NT2/D1 (cell line): Measurements from ENCODE around the gene FAXC.

Experiments used
- DNase-seq: peaks from one replicate; pipeline ENCODE4 v3.0.0-alpha.2; 2011; ENCODE audit warnings: low read depth, low spot score
- H3K27me3 ChIP-seq: 2 replicates; pipeline ENCODE4 v1.6.0; 2011; ENCODE audit warnings: mild to moderate bottlenecking; ENCODE audit not compliant: insufficient read length, insufficient read depth
- H3K36me3 ChIP-seq: 2 replicates; pipeline ENCODE4 v1.6.1; 2011; ENCODE audit warnings: mild to moderate bottlenecking, low read length, mixed read lengths; ENCODE audit not compliant: insufficient read depth, insufficient read length
- H3K4me1 ChIP-seq: 2 replicates; pipeline ENCODE4 v1.5.1; 2011; ENCODE audit not compliant: insufficient read depth, insufficient read length
- H3K4me3 ChIP-seq: 2 replicates; pipeline ENCODE4 v1.5.1; 2011; ENCODE audit warnings: low read depth; ENCODE audit not compliant: insufficient read length
- H3K9ac ChIP-seq: 2 replicates; pipeline ENCODE4 v1.6.0; 2011; ENCODE audit warnings: low read depth; ENCODE audit not compliant: insufficient read length
- H3K9me3 ChIP-seq: 2 replicates; pipeline ENCODE4 v1.5.1; 2011; ENCODE audit warnings: mild to moderate bottlenecking, low read length; ENCODE audit not compliant: insufficient read depth
- SUZ12 ChIP-seq: IDR thresholded peaks from 2 replicates; pipeline ENCODE4 v1.6.1; 2011; ENCODE audit not compliant: insufficient read length, insufficient read depth; ENCODE audit errors: extremely low read depth
- YY1 ChIP-seq: IDR thresholded peaks from 2 replicates; pipeline ENCODE4 v1.6.1; 2011; ENCODE audit not compliant: insufficient read length, insufficient read depth
- ZNF274 ChIP-seq: IDR thresholded peaks from 2 replicates; pipeline ENCODE4 v1.6.1; 2011; ENCODE audit warnings: mild to moderate bottlenecking, low read depth, low read length

Gene FAXC

GRCh38 chr6:99312354-99312753 is 37.1 kb downstream of the FAXC start:
- Histone ChIP-seq H3K4me1 (peaks cover 2% of the 10 kb centered on the region), H3K27me3 (no peaks in the 10 kb centered on the region), H3K4me3 (no peak overlapping the region), H3K9ac (no peak overlapping the region), H3K9me3 (no peaks in the 10 kb centered on the region), H3K36me3 (no peaks in the 10 kb centered on the region)
- no peak for DNase-seq
- TF ChIP-seq ZNF274 (no peak), SUZ12 (no peak), YY1 (no peak)

GRCh38 chr6:99310553-99310952 is 38.9 kb downstream of the FAXC start:
- no peak overlapping the region for H3K4me3 ChIP-seq
- H3K36me3 ChIP-seq: no peaks in the 10 kb centered on the region
- H3K4me1 ChIP-seq: peaks cover 4% of the 10 kb centered on the region
- H3K9me3 ChIP-seq: no peaks in the 10 kb centered on the region
- no peak for DNase-seq
- TF ChIP-seq ZNF274 (no peak), SUZ12 (no peak), YY1 (no peak)
- H3K9ac ChIP-seq: no peak overlapping the region
- H3K27me3 ChIP-seq: no peaks in the 10 kb centered on the region

GRCh38 chr6:99309557-99309956 is 39.9 kb downstream of the FAXC start:
- no peaks in the 10 kb centered on the region for H3K9me3 ChIP-seq
- H3K9ac ChIP-seq: no peak overlapping the region
- TF ChIP-seq YY1 (no peak), ZNF274 (no peak)
- H3K36me3 ChIP-seq: no peaks in the 10 kb centered on the region
- H3K4me3 ChIP-seq: no peak overlapping the region
- H3K27me3 ChIP-seq: no peaks in the 10 kb centered on the region
- H3K4me1 ChIP-seq: peaks cover 4% of the 10 kb centered on the region
- DNase-seq: no peak

GRCh38 chr6:99308788-99309187 is 40.7 kb downstream of the FAXC start:
- H3K27me3 ChIP-seq: no peaks in the 10 kb centered on the region
- no peaks in the 10 kb centered on the region for H3K36me3 ChIP-seq
- H3K4me3 ChIP-seq: no peak overlapping the region
- no peak for DNase-seq
- TF ChIP-seq SUZ12 (no peak), ZNF274 (no peak), YY1 (no peak)
- no peak overlapping the region for H3K9ac ChIP-seq
- no peaks in the 10 kb centered on the region for H3K9me3 ChIP-seq
- peaks cover 4% of the 10 kb centered on the region for H3K4me1 ChIP-seq

GRCh38 chr6:99307295-99307907 is 42.1 kb downstream of the FAXC start:
- no peak for DNase-seq
- Histone ChIP-seq H3K9ac (no peak overlapping the region), H3K27me3 (no peaks in the 10 kb centered on the region), H3K4me3 (no peak overlapping the region), H3K9me3 (no peaks in the 10 kb centered on the region), H3K4me1 (peaks cover 4% of the 10 kb centered on the region), H3K36me3 (no peaks in the 10 kb centered on the region)
- TF ChIP-seq ZNF274 (no peak), SUZ12 (no peak), YY1 (no peak)

- TF ChIP-seq SUZ12: no peak
- TF ChIP-seq YY1: no peak
- TF ChIP-seq ZNF274: no peak
- H3K9me3 ChIP-seq: no peaks in the 10 kb centered on the region
- H3K36me3 ChIP-seq: no peaks in the 10 kb centered on the region
- H3K27me3 ChIP-seq: no peaks in the 10 kb centered on the region
- peaks cover 4% of the 10 kb centered on the region for H3K4me1 ChIP-seq
- no peak overlapping the region for H3K4me3 ChIP-seq
- no peak overlapping the region for H3K9ac ChIP-seq
- no peak for DNase-seq
Measured at GRCh38 chr6:99306341-99306740, 43.1 kb downstream of the FAXC start.

- no peak for DNase-seq
- Histone ChIP-seq H3K4me1 (peaks cover 4% of the 10 kb centered on the region), H3K36me3 (no peaks in the 10 kb centered on the region), H3K4me3 (no peak overlapping the region), H3K9me3 (no peaks in the 10 kb centered on the region), H3K9ac (no peak overlapping the region), H3K27me3 (no peaks in the 10 kb centered on the region)
- TF ChIP-seq ZNF274 (no peak), YY1 (no peak), SUZ12 (no peak)
Measured at GRCh38 chr6:99305021-99305554, 44.4 kb downstream of the FAXC start.
